Nephron progenitor cell (in vitro differentiated cells): ENCODE results near the gene BABAM2.

Experiments
- DNase-seq: peaks from one replicate; pipeline ENCODE4 v3.0.0; 2021
- H3K27ac Mint-ChIP-seq: 2 replicates; pipeline ENCODE4 v1.8.0; 2021; ENCODE audit warnings: mild to moderate bottlenecking, moderate library complexity, mixed read lengths
- H3K27me3 Mint-ChIP-seq: 2 replicates; pipeline ENCODE4 v1.8.0; 2021; ENCODE audit warnings: mild to moderate bottlenecking, low read depth, mixed read lengths; ENCODE audit not compliant: poor library complexity
- H3K36me3 Mint-ChIP-seq: 2 replicates; pipeline ENCODE4 v1.8.0; 2021; ENCODE audit warnings: low read depth, mixed read lengths
- H3K4me1 Mint-ChIP-seq: 2 replicates; pipeline ENCODE4 v1.8.0; 2021; ENCODE audit warnings: mixed read lengths
- H3K4me3 Mint-ChIP-seq: 2 replicates; pipeline ENCODE4 v1.8.0; 2021; ENCODE audit warnings: mild to moderate bottlenecking, moderate library complexity, mixed read lengths
- H3K9me3 Mint-ChIP-seq: 2 replicates; pipeline ENCODE4 v1.8.0; 2021; ENCODE audit warnings: mild to moderate bottlenecking, moderate library complexity, mixed read lengths
- TF ChIP-seq, protein P1 (sequence below): fragments of 200-600 bp; sonication (generic); IDR thresholded peaks from 2 replicates; pipeline ENCODE4 v1.5.0; 2021; ENCODE audit warnings: antibody characterized with exemption

Gene BABAM2

GRCh38 chr2:27901234-27901633 lies 10.7 kb downstream of the BABAM2 start:
- Mint-ChIP-seq H3K36me3 (peaks cover 57% of the 10 kb centered on the region), H3K27me3 (no peaks in the 10 kb centered on the region), H3K4me3 (no peak overlapping the region), H3K4me1 (no peaks in the 10 kb centered on the region), H3K27ac (no peak overlapping the region), H3K9me3 (no peaks in the 10 kb centered on the region)
- no peak for DNase-seq
- TF ChIP-seq, protein P1, sequence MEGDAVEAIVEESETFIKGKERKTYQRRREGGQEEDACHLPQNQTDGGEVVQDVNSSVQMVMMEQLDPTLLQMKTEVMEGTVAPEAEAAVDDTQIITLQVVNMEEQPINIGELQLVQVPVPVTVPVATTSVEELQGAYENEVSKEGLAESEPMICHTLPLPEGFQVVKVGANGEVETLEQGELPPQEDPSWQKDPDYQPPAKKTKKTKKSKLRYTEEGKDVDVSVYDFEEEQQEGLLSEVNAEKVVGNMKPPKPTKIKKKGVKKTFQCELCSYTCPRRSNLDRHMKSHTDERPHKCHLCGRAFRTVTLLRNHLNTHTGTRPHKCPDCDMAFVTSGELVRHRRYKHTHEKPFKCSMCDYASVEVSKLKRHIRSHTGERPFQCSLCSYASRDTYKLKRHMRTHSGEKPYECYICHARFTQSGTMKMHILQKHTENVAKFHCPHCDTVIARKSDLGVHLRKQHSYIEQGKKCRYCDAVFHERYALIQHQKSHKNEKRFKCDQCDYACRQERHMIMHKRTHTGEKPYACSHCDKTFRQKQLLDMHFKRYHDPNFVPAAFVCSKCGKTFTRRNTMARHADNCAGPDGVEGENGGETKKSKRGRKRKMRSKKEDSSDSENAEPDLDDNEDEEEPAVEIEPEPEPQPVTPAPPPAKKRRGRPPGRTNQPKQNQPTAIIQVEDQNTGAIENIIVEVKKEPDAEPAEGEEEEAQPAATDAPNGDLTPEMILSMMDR = no peak

GRCh38 chr2:27902098-27902497 lies 11.6 kb downstream of the BABAM2 start:
- Mint-ChIP-seq H3K4me3 (no peak overlapping the region), H3K27ac (no peak overlapping the region), H3K36me3 (peaks cover 49% of the 10 kb centered on the region), H3K9me3 (no peaks in the 10 kb centered on the region), H3K4me1 (no peaks in the 10 kb centered on the region), H3K27me3 (no peaks in the 10 kb centered on the region)
- TF ChIP-seq, protein P1 = no peak
- DNase-seq = no peak

GRCh38 chr2:27903018-27903417 lies 12.5 kb downstream of the BABAM2 start:
- no peak for DNase-seq
- TF ChIP-seq, protein P1 = no peak
- Mint-ChIP-seq H3K36me3 (peaks cover 43% of the 10 kb centered on the region), H3K9me3 (no peaks in the 10 kb centered on the region), H3K4me1 (no peaks in the 10 kb centered on the region), H3K27me3 (no peaks in the 10 kb centered on the region), H3K27ac (no peak overlapping the region), H3K4me3 (no peak overlapping the region)

GRCh38 chr2:27903649-27904404 lies 13.3 kb downstream of the BABAM2 start:
- no peak overlapping the region for H3K27ac Mint-ChIP-seq
- TF ChIP-seq, protein P1 = no peak
- peaks cover 35% of the 10 kb centered on the region for H3K36me3 Mint-ChIP-seq
- DNase-seq = no peak
- no peak overlapping the region for H3K4me3 Mint-ChIP-seq
- H3K9me3 Mint-ChIP-seq = no peaks in the 10 kb centered on the region
- H3K4me1 Mint-ChIP-seq = no peaks in the 10 kb centered on the region
- H3K27me3 Mint-ChIP-seq = no peaks in the 10 kb centered on the region

DNA sequence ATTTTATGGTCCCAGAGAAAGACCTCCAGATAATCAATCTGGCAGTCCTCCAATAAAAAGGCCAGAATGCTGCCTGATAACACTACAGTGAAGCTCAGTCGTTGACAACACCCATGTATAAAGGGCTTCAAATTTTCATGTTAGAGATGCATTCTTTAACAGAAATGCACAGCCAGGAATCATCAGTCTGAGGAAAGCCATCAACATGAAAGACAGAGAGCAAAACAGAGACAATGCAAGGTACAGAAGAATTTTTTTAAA lies 13.8 kb downstream of the BABAM2 start:
- peaks cover 35% of the 10 kb centered on the region for H3K36me3 Mint-ChIP-seq
- no peaks in the 10 kb centered on the region for H3K4me1 Mint-ChIP-seq
- no peaks in the 10 kb centered on the region for H3K27me3 Mint-ChIP-seq
- H3K4me3 Mint-ChIP-seq = no peak overlapping the region
- no peaks in the 10 kb centered on the region for H3K9me3 Mint-ChIP-seq
- DNase-seq = no peak
- H3K27ac Mint-ChIP-seq = no peak overlapping the region
- TF ChIP-seq, protein P1 = no peak

DNA sequence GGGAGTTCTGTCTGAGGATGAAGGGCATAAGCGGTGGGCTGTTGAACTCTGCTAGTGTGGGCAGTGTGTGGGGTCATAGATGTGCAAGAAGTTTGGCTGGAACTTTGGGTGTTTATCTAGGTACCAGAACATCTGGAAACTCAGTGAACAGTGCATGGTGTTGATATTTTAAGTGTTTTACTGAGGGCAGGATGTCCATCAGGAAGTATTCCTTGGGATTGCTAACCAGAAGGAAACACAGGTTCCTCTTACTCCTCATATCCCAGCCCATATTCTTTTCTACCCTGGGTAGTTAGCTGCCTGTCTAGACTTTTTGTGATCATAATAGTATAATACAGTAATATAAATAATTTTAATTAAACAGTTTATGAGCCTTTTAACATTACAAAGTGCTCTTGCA lies 15.5 kb downstream of the BABAM2 start:
- Mint-ChIP-seq H3K9me3 (no peaks in the 10 kb centered on the region), H3K27me3 (peaks cover 2% of the 10 kb centered on the region), H3K27ac (peak overlapping the region; percentile 23), H3K4me3 (no peak overlapping the region), H3K36me3 (peaks cover 29% of the 10 kb centered on the region), H3K4me1 (no peaks in the 10 kb centered on the region)
- DNase-seq = no peak
- TF ChIP-seq, protein P1 = no peak
